NCI-H2196 treated with DMSO at 0.1 percent for 48 hours (cell line): ENCODE measurements around the gene ID1.
"Not testable (repeated sequence)": the region's sequence is repeated elsewhere in the genome, so short reads cannot be mapped to it uniquely, and the experiment has no call there.

Experiments
- DNase-seq: peaks from one replicate; lab custom pipeline; 2025; ENCODE audit not compliant: unreplicated experiment; lab: John Stamatoyannopoulos, UW

The ID1 gene

DNA sequence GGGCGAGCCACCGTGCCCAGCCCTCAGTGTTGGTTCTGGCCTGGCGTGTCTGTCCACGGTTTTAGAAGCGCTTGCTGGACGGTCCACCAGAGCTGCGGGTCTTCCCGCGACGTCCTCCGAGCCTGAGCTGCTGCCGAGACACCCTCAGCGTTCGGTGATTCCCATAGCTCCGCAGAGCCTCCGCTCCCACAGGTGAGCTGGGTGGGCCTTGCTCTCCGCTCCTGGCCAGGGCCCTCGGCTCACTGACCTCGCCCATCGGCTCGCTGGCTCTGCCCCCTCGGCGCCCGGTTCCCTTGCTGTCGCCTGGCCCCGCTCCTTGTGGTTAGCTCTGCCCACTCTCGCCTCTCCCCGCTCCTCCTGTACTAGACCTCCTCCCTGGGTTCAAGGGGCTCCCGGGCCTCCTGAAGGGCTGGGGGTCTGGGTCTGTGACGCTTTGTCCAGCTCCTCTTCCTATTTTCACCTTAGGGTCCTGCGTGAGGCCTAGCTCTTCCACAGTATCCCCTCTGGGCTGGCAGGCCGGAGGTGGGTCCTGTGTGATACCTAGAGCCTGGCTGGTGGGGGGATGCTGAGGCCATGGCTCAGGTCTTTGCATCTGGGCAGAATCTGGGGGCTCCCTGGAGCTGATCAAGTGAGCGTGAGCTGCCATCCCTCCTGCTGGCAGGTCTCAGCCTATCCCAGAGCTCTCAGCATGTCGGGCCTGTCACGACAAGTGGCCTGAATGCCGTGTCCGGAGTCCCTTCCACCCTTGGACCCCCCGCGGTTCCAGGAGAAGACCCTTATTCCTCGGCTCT, 27.7 kb downstream of the ID1 start:
- DNase-seq: no peak

DNA sequence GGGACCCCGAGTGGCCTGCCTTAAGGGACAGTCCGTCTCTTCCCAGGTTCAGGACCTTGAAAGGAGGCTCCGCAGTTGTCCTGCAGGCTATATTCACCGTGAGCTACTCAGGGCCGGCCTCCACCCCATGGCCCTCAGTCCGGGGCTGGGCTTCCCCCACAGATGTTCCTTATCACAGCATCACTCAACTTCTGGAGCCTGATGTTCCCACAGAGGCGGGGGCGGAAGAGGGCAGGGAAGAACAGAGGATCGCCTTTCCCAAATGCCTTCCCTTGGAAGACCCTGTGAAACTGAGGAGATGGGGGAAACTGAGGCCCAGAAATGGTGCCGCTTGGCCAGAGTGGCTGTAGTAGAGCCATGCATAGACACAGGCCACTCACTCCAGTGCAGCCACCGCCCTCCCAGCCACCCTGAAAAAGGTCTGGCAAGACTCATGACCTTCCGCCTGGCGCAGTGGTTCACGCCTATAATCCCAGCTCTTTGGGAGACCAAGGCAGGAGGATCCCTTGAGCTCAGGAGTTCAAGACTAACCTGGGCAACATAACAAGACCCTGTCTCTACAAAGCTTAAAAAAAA, 28.3 kb downstream of the ID1 start:
- DNase-seq: no peak

DNA sequence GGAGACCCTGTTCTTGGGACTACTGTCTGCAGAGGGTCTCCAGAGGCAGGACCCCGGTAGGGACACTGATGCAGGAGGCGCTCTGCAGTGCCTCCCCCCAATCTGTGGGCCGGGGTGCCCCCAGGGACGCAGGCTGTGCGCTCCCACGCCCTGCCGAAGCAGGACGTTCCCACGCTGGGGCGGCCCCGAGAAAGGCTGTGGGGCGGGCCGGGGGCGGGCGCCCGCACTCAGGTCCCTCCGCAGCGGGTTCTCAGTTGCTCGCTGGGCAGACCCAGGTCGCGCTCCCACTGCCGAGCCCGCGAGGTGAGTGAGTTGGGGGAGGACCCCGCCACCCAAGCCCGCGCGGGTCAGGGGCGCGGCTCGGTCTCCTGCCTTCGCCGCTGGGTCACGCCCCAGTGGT, 32.6 kb downstream of the ID1 start, which contains the start of gene COX4I2:
COX4I2 (plus strand) TSS at position 253 of the 400 bp plus-strand sequence. CDS start 1,106 bp downstream, outside the sequence.
- no peak for DNase-seq

DNA sequence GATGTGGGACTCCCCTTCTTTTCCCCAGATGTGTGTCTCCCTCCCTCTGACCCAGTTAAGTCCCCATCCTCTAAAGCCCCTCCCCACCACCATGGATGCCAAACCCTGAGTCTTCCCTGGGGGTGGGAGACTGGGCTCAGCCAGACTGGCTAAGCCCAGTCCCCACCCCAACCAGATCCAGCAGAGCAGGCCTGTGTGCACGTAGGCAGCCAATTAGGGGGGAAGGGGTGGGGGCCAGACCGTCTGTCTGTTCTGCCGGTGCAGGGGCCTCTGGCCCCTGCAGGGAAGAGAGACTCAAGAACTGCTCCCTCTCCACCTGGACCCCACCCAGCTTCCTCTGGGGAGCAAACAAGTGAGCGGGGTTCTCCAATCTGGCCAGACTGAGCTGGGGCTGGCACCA, 33.2 kb downstream of the ID1 start:
- DNase-seq: no peak

DNA sequence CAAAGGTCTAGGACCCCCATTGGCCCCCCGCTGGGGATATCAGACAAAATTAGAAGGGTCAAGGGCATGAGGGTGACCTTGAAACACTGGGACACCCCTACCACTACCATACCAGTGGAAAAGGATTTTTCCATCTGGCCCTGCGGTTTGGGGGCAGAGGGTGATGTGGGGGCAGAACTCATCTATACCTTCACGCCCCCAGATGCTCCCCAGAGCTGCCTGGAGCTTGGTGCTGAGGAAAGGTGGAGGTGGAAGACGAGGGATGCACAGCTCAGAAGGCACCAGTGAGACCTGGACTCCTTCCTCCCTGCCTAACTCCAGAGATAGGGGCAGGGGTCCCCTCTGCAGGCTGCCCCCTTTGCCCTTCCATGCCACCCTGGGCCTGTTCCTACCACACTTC, 33.7 kb downstream of the ID1 start:
- no peak for DNase-seq

DNA sequence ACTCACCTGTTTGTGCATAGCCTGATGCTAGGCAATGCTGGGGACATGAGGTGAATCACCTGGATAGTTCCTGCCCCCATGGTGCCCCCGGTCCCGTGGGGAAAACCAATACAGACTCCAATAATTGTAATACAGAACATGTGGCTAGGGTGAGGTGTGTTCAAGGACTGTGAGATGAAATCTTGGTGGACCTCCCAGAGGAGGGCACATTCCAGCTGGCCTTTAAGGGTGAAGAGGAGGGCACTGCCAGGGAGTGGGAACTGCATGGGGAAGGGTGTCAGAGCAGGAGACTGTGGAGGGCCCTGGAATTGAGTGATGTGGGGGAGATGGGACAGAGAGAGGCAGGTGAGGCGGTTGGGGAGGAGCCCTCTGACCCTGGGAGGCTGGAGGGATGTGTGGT, 35.2 kb downstream of the ID1 start:
- no peak for DNase-seq

DNA sequence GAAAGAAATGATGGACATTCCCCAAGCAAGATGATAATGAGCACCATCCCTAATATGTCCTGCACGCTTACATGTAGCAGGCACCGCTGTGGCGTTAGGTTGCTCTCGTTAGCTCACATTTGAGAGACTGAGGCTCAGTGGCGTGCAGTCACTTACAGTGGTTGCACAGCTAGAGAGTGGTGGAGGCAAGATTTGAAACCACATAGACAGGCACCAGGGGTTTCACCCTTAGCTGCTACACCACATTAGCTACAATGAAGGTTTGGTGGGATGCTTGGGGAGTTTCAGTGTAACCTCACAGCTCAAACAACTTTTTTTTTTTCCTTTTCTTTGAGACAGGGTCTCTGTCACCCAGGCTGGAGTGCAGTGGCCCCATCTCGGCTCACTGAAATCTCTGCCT, 36.3 kb downstream of the ID1 start:
- no peak for DNase-seq

DNA sequence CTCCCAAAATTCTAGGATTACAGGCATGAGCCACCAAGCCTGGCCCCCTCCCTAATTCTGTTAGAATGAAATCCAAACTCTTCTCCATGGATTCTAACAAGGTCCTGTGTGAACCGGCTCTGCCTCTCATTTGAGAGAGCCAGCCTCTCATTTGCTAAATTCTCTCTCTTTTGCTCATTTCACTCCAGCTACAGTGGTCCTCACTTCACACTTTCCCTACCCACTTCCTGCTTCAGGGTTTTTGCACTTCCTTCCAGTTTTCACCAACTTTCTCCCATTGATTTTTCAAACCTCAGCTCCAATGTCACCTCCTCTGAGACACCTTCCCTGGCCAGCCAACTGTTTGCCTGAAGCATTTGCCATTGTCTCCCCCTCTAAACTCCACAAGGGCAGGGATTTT, 37.7 kb downstream of the ID1 start:
- DNase-seq: no peak

DNA sequence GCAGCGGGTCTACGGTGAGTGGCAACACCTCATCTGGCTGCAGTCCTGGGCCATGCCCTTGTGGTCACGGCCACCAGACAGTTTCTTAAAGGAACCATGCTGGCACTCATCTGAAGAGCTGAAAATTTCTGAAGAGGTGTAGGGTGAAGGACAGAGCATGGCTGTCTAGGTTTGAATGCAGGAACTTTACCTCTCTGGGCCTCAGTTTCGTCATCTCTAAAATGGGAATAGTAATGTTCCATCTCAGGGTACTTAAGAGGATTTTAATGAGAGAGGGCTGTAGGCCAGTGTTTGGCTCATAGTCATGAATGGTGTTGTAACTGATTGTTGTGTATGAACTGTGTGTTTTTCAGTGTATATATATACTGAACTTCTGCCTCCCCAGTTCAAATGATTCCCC, 38.4 kb downstream of the ID1 start:
- no peak for DNase-seq

DNA sequence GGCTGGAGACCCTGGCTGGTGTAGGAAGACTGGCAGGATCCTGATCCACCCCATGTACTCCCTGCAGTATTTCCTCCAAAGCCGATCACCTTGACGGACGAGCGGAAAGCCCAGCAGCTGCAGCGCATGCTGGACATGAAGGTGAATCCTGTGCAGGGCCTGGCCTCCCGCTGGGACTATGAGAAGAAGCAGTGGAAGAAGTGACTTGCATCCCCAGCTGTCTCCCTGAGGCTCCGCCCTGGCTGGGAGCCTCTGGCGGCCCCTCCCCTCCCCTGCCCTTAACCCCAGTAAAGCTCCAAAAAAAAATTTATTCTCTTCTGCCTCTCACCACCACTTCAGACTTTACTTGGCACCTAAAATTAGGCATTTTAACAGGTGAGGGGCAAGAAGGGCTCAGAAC, 39.6 kb downstream of the ID1 start:
- no peak for DNase-seq

DNA sequence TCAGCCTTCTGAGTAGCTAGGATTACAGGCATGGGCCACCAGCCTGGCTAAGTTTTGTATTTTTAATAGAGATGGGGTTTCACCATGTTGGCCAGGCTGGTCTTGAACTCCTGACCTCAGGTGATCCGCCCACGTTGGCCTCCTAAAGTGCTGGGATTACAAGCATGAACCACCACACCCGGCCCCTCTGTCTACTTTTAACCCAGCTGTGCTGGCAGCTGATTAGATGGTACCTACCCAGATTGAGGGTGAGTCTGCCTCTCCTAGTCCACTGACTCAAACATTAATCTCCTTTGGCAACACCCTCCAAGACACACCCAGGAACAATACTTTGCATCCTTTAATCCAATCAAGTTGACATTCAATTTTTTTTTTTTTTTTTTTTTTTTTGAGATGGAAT, 43.0 kb downstream of the ID1 start:
- DNase-seq: not testable (repeated sequence)

DNA sequence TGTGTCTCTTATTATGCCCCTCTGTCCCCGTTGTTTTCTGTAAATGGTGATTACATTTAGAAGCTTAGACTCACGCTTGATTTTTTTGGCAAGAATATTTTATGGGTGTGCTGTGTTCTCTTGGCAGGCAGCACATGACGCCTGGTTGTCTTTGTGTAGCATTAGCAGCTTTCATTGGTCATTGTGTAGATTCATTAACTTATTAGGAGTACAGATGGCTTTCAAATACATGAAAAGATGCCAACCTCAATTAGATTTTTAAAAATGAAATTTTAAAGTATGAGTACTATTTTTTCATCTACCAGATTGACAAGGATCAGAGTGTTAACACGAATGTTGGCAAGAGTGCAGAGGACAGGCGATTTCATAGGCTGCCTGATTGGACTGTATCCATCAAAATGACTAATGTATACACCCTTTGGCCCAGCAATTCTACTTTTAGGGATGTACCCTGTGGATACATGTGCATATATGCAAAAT, 47.9 kb downstream of the ID1 start:
- DNase-seq: no peak

DNA sequence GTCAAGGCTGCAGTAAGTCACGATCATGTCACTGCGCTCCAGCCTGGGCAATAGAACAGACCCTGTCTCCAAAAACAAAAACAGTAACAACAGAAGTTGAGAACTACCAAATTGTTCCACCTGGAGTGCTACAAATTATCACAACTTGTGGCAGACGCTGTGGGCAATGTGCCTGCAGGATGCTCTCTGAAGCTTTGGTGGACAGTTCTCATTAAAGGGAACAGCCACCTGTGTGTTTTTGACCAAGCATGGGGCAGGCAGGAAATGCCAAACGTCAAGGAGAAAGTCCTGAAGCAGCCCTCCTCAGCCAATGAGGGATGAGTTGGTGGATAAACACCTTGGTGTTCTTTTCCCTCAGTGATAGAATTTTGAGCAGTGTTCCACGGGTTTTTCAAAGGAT, 48.5 kb downstream of the ID1 start:
- no peak for DNase-seq

DNA sequence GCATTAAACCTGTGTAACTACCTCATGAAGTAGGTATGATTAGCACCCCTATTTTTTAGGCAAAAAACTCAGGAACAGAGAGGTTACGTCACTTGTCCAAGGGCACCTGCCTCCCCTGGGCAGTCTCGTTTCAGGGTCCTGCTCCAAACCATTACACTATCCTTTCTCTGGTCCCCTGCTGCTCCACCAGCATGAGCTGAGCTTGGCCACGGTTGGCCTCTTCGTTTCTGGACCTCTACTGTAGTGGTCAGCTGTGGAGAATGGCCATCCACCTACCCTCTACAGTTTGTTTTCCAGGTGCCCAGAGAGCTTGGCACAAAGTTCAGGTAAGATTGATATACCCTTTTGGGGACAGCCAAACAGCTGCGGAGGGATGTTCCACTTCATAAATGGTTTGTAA, 49.4 kb downstream of the ID1 start:
- no peak for DNase-seq
